Stimulated activated CD8-positive, alpha-beta memory T cell treated with anti-CD3 and anti-CD28 coated beads, Interleukin-2, amount 100 ng/mL, for 48 hours (primary cell): ENCODE measurements around the gene RANBP17.

Source experiments
- DNase-seq, 2 donors: peaks; one replicate each; pipeline ENCODE4 v3.0.0-alpha.2; 2020; ENCODE audit warnings: low read depth in 2 of 2

RANBP17 gene

DNA sequence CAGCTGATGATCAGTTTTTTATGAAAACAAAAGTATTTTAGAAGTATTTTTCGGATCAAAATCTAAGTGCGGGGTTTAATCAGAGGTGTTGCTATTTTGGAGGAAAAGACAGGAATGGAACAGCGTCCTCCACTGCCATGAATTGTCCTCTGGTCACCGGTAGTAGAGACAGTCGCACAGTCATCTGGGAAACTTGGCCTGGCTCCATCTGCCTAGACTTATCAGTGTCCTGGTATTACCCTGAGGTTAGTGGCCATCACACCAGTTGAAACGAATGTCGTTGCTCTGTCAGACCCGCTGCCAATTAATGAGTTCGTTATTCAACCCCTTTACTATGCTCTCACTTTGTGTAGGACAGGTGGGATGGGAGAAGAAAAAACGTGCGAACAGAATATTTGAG lies 455.4 kb downstream of the RANBP17 start:
- no peak for DNase-seq

DNA sequence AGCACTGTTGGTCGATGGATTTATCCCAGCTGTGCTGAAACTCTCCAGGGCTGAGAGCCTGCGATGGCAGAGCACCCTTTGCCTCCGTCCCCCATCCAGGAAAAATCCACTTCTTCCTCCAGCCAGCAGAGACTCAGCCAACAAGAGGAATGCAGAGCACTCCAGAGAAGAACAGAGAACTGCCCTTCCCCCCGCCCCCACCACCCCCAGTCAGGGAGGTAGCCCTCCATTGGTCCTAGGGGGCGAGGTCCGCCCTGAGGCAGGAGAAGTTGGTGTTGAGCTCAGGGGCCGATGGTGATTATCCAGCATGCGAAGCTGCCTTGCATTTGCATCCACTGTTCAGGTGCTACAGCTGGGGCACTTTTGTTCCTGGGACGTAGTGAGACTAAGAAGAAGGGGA lies 456.2 kb downstream of the RANBP17 start:
- no peak for DNase-seq

DNA sequence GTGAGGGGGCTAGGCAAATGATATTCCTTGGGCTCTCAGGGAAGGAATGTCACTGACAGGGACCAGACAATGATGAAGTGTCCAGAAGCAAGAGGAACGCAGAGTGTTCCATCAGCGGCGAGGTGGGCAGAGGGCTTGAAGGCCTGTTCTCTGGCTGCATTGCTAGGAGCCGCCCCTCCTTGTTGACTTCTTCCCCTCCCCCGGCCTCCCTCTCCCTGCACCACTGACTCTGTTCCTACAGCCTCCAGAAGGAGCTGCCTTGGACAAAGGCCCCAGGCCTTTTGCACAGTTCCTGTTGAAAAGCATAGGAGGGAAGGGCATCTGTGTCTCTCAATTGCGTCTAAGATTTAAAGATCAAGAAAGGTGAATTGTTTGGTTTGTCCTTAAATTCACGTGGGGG lies 459.6 kb downstream of the RANBP17 start:
- no peak for DNase-seq

DNA sequence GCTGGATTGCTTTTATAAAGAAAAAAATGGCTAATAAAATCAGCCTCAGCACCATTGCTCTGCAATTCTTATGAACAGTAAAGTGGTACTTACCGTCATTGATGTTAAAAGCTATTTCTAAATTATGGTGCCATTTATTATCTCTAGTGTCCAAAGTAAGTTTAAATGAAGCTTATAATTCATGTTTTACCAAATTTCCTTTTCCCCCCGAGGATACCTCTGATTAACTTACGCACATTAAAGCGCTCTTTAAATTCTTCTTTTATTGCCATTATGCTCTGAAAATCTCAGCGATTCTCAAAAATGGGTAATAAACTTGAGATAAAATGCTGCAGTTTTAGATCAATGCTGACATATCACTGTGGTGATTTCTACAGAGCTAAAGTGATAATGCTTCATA lies 460.7 kb downstream of the RANBP17 start:
- no peak for DNase-seq

DNA sequence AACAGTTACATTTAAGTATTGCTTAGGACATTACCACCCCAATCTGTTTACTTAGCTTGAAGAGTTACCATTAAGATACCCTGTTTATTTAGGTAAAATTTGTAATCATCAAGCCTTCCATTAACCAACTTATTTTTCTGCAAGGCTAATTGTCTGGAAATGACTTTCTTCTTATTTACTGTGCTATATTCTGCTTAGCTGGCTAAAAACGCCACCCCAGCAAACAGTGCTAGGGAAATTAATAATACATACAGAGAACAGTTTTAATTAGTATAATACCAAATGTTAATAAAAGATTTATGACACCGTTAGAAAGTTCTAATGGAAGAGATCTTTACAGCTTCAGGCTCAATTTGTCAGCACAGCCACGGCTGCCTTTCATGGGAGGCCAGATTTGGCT lies 461.2 kb downstream of the RANBP17 start:
- no peak for DNase-seq

- no peak for DNase-seq
Measured at GRCh38 chr5:171323806-171324632, 462.2 kb downstream of the RANBP17 start.

- DNase-seq, result no peak
Measured at GRCh38 chr5:171330021-171330420, 468.2 kb downstream of the RANBP17 start.

GRCh38 chr5:171335616-171336015 lies 473.8 kb downstream of the RANBP17 start:
- no peak for DNase-seq

- DNase-seq, result no peak
Measured at GRCh38 chr5:171336521-171337209, 474.8 kb downstream of the RANBP17 start.

DNA sequence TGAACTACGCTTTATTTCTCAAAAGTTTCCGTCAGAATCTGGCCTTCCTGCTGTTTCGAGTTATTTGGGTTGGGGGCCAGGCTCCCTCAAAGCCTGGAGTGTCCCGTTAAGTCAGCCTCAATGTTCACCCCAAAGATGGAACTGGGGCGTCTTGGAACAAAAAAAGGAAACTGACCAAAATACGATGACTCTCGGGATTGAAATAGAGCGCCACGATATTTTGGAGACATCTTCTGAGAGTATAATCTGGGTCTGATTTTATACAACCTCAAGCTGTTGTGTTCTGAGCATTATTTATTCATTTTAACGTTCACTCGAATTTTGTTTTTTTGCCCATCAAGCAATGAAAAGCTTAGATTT lies 475.4 kb downstream of the RANBP17 start:
- no peak for DNase-seq

- DNase-seq, result no peak
Measured at GRCh38 chr5:171340042-171340441, 478.2 kb downstream of the RANBP17 start.

DNA sequence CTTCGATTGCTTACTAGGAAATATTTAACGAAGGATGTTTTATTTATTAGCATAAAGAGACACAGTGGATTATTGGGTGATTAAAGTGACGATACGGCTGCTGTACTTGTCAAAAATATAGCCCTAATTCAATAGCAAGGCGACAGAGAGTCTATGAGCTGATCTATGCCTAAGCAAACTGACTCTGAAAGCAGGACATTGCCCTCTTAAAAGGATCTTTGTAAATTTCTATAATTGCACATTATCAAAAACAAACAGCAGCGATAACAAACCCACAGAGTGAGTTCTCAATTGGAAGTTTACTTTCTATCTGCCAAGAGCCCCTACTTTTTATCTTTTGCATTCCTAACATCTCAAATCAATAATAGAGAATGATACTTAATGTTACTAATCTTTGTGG lies 478.7 kb downstream of the RANBP17 start:
- DNase-seq, result no peak

GRCh38 chr5:171342362-171343111 lies 480.7 kb downstream of the RANBP17 start:
- DNase-seq, result no peak

- no peak for DNase-seq
Measured at GRCh38 chr5:171344936-171345608, 483.3 kb downstream of the RANBP17 start.
